ENCODE results near the gene IL12A. TPM values are rescaled to one million over a fixed set of nuclear protein-coding genes. Genes with fewer than 3 reads are reported as not detected.

IL12A gene
- total RNA-seq, 1 donor from 2014 or later: 6.6 TPM

DNA sequence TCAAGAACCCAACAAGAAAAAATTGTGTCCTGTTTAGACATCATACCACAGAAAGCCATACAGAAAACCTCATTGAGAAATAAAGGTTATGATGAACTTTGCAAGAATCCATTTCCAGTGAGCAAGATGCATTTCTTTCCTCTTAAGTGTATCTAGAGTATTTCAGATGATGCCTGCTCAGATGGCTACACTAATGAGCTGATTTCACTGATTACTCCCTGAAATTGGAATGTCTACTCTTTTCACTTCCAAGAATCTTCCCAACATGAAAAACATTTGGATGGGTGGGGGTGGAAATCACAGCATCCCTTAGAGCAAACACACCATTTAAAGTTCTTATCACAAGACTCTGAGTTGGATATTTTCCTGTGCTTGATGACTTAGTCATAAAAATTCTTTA, 41.4 kb upstream of the IL12A start:
- H3K27me3 ChIP-seq: no peaks in the 10 kb centered on the region
- H3K27ac ChIP-seq: no peak overlapping the region
- no peaks in the 10 kb centered on the region for H3K4me1 ChIP-seq
- intact Hi-C loops (cut with DNase I): no loop called here
- no peaks in the 10 kb centered on the region for H3K36me3 ChIP-seq
- H3K4me3 ChIP-seq: no peak overlapping the region
- TF ChIP-seq, protein P1, sequence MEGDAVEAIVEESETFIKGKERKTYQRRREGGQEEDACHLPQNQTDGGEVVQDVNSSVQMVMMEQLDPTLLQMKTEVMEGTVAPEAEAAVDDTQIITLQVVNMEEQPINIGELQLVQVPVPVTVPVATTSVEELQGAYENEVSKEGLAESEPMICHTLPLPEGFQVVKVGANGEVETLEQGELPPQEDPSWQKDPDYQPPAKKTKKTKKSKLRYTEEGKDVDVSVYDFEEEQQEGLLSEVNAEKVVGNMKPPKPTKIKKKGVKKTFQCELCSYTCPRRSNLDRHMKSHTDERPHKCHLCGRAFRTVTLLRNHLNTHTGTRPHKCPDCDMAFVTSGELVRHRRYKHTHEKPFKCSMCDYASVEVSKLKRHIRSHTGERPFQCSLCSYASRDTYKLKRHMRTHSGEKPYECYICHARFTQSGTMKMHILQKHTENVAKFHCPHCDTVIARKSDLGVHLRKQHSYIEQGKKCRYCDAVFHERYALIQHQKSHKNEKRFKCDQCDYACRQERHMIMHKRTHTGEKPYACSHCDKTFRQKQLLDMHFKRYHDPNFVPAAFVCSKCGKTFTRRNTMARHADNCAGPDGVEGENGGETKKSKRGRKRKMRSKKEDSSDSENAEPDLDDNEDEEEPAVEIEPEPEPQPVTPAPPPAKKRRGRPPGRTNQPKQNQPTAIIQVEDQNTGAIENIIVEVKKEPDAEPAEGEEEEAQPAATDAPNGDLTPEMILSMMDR (IDR thresholded peaks at IDR 0.05): no peak
- no peak for TF ChIP-seq POLR2A (IDR thresholded peaks at IDR 0.05)
- TF ChIP-seq POLR2AphosphoS5 (IDR thresholded peaks at IDR 0.05; ENCODE audit: insufficient read depth in 1 of 2, low read depth in 1 of 2): no peak
- no peak for DNase-seq (ENCODE audit: extremely low spot score in 2 of 2)
- no peaks in the 10 kb centered on the region for H3K9me3 ChIP-seq

DNA sequence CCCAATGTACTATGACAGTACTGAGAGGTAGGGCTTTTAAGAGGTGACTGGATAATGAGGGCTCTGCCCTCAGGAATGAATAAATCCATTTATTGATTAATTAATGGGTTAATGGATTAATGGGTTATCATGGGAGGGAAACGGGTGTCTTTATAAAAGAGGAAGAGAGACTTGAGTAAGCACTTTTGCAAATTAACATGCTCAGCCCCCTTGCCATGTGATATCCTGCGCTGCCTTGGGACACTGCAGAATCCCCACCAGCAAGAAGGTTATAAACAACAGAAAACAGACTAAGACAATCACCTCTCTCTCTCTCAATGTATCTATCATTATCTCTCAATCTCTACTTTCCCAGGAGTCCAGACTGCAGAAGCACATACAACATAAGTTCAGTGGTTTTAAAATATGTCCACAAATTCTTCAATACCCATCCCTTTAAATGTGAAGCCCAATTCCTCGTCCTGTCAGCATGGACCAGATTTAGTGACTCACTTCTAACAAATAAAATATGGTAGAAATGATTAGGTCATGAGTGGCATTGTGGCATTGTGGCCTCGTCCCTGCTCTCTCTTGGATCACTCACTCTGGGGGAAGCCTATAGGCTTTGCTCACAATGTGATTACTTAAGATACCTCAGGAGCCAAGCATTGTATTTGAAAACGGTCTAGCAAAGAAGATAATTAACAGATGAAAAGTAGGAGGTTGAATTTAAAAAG, 40.0 kb upstream of the IL12A start:
- Histone ChIP-seq H3K9me3 (no peaks in the 10 kb centered on the region), H3K27me3 (no peaks in the 10 kb centered on the region), H3K27ac (no peak overlapping the region), H3K36me3 (no peaks in the 10 kb centered on the region), H3K4me3 (no peak overlapping the region), H3K4me1 (no peaks in the 10 kb centered on the region)
- no peak for TF ChIP-seq POLR2A (IDR thresholded peaks at IDR 0.05)
- no peak for TF ChIP-seq POLR2AphosphoS5 (IDR thresholded peaks at IDR 0.05; ENCODE audit: insufficient read depth in 1 of 2, low read depth in 1 of 2)
- TF ChIP-seq, protein P1 (IDR thresholded peaks at IDR 0.05): no peak
- no peak for DNase-seq (ENCODE audit: extremely low spot score in 2 of 2)
- intact Hi-C loops (cut with DNase I): no loop called here

DNA sequence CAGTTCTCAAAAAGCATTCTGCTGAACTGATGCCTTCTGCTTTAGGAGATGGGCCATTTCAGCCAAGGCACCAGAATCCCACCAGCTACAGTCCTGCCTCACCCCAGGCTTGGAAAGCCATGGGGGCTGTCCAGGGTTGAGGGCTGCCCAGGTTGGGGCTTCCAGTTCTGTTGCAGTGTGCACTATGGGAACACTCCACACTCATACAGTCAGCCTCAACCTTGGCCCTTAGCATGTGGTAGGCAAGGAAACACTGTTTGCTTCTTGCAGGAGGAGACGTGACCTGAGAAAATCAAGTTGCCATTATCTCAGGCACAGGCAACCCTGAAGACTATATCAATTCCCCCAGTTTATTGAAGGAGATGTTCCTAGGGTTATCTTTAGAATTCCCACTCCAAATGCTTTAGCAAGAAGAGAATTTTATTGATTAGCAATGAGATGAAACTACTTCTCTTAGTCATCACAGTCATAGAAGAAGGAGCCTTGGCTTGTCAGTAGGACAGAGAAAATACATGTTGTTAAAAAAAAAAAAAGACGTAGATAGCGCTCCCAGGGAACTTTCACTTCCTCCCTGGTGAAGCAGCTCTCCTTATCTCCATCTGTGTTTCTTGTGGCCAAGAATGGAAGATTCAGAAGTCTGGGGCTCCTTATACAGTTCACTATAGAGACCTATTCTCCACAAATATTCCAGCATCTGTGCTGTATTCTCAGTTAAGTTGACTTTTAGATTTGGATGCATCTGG, 38.3 kb upstream of the IL12A start:
- intact Hi-C loops (cut with DNase I): no loop called here
- H3K27me3 ChIP-seq: no peaks in the 10 kb centered on the region
- TF ChIP-seq POLR2AphosphoS5 (IDR thresholded peaks at IDR 0.05; ENCODE audit: insufficient read depth in 1 of 2, low read depth in 1 of 2) (no peak), POLR2A (IDR thresholded peaks at IDR 0.05) (no peak)
- TF ChIP-seq, protein P1 (IDR thresholded peaks at IDR 0.05): no peak
- no peak overlapping the region for H3K4me3 ChIP-seq
- no peaks in the 10 kb centered on the region for H3K9me3 ChIP-seq
- DNase-seq (ENCODE audit: extremely low spot score in 2 of 2): no peak
- H3K27ac ChIP-seq: no peak overlapping the region
- no peaks in the 10 kb centered on the region for H3K4me1 ChIP-seq
- H3K36me3 ChIP-seq: no peaks in the 10 kb centered on the region

DNA sequence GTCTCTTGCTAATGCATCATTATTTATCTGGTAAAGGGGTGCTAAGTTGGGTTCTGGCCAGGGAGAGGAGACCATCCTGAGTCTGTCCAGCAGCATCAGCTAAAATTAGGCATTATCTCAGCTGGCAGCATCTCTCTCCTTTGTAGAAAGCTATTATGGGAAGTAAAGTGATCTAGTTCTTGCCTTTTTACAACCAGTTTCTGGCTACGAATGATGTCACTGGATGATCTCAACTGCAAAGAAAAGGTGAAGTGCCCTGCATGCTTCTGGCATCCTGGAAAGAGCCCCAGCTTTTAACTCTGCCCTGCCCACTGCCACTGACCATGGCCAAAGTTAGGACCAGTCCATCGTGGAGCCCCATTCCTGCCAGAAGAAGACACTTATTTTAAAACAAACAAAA, 37.1 kb upstream of the IL12A start:
- DNase-seq (ENCODE audit: extremely low spot score in 2 of 2): no peak
- Histone ChIP-seq H3K9me3 (no peaks in the 10 kb centered on the region), H3K27ac (no peak overlapping the region), H3K4me1 (no peaks in the 10 kb centered on the region), H3K36me3 (no peaks in the 10 kb centered on the region), H3K27me3 (no peaks in the 10 kb centered on the region), H3K4me3 (no peak overlapping the region)
- TF ChIP-seq, protein P1 (IDR thresholded peaks at IDR 0.05): no peak
- TF ChIP-seq POLR2A (IDR thresholded peaks at IDR 0.05) (no peak), POLR2AphosphoS5 (IDR thresholded peaks at IDR 0.05; ENCODE audit: insufficient read depth in 1 of 2, low read depth in 1 of 2) (no peak)
- intact Hi-C loops (cut with DNase I): no loop called here

All from vagina (tissue), 2 donors.